Ammon's horn (tissue), 1 donor: Measurements from ENCODE around the gene EFNA2.
"Not testable (repeated sequence)": the region's sequence is repeated elsewhere in the genome, so short reads cannot be mapped to it uniquely, and the experiment has no call there.

Experiments
- DNase-seq: peaks from one replicate; pipeline ENCODE4 v3.0.0-alpha.2; 2016; ENCODE audit warnings: low spot score

The EFNA2 gene

DNA sequence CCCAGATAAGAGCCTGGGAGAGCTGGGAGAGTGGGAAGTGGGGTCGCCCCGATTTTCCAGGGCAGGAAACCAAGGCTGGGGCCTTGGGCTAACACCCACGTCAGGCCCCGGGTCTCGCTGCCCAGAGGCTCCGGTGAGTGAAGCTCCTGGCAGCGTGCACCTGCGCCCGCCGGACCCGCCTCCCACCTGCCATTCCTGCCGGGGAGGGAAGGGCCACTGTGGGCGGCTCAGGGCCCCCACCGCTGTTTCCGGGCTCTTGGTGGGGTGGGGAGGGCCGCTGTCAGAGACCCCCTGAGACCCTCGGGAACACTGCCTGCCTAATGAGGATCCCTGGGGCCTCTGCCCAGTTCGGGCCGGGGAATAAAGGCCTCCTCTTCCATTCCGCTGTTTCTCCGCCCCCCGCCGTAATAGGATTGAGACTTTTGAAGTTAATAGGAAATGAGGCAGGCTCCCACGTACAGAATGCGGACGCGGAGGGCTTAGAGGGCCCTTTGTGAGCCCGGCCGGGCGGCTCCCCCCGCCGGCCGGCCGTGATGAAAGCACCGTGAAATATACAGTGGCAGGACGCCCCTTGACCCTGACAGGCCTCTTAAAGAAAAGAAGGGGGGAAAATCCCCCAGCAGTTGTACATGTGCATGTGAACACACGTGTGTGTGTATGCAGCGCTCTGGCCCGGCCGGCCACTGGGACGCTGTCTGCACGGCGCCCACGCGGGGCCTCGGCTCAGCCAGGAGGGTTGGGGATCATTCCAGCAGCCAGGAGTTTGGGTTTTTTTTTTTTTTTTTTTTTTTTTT lies 33.2 kb downstream of the EFNA2 start:
- no peak for DNase-seq

DNA sequence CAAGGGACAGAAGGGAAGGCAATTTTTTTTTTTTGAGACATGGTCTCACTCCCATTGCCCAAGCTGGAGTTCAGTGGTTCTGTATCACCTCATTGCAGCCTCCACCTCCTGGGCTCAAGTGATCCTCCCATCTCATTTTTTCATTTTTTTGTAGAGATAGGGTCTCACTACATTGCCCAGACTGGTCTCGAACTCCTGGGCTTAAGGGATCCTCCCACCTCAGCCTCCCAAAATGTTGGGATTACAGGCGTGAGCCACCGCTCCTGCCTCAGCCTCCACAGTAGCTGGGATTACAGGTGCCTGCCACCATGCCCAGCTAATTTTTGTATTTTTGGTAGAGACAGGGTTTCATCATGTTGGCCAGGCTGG lies 34.6 kb downstream of the EFNA2 start:
- DNase-seq, result not testable (repeated sequence)

DNA sequence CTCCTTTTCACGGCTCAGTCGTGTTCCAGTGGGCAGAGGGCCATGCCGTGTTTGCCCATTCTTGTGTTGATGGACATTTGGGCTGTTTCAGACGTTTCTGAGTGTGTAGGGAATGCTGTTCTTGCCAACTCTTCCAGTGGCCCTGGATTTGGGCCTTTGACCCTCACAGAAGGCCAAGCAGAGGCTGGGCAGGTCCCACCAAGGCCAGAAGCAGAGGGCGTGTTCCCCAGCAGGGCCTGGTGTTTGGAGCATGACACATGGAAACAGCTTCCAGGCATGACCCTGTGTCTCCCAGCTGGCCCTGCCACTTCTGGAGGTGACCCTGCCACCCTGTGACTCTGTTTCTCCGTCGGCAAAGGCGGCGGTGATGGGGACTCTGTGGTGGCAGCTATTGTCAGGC lies 35.9 kb downstream of the EFNA2 start:
- DNase-seq, result no peak

DNA sequence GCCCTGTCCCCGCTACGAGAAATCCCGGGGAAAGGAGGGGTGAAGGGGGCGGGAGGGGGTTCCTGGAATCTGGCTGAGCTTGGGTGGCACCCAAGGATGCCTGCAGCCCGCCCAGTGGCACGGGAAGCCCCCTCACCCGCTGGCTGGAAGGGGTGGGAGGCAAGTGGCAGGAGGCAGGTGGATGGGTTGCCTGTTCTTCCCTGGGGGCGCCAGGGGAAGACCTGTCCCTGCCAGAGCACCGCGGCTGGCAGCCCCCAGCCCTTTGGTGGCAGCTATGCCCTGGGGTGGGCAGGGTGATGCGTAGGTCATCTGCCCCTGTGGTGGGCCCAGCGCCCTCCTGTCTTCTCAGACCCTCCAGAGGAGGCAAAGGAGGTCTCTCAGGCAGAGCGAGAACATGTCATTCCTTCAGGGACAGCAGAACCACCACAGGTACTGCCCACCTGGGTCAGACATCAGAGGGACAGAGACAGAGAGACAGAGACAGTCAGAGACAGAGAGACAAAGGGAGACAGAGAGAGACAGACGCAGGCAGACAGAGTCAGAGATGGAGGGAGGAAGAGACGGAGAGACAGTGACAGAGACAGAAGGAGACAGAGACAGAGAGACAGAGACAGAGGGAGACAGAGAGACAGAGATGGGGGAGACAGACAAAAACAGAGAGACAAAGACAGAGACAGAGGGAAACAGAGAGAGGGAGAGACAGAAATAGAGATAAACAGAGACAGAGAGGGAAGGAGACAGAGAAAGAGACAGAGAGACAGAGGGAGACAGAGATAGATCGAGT lies 36.7 kb downstream of the EFNA2 start:
- DNase-seq, result no peak

DNA sequence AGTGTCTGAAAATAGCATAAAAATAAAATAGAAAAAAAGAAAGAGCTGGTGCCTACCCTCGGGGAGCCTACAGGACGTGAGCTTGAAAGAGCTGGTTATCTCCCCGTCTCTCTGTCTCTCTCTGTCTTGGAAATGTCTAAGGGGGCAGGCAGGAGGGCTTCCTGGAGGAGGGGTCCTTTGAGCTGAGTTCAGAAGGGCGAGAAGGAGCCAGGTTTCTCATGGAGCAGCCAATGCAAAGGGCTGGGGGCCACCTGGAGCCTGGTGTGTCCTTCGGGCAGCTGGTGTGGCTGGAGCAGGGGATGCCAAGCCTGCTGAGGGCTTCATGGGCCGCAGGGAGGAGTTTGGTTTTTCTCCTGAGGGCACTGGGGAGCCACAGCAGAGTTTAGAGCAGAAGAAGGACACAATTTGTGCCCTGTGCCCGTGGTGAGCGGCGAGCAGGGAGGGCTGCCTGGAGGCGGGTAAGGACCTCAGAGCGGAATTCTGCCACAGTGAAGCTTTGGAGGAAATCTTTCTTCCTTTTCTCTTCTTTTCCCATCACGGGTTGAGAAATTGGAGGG lies 38.7 kb downstream of the EFNA2 start:
- DNase-seq, result no peak

DNA sequence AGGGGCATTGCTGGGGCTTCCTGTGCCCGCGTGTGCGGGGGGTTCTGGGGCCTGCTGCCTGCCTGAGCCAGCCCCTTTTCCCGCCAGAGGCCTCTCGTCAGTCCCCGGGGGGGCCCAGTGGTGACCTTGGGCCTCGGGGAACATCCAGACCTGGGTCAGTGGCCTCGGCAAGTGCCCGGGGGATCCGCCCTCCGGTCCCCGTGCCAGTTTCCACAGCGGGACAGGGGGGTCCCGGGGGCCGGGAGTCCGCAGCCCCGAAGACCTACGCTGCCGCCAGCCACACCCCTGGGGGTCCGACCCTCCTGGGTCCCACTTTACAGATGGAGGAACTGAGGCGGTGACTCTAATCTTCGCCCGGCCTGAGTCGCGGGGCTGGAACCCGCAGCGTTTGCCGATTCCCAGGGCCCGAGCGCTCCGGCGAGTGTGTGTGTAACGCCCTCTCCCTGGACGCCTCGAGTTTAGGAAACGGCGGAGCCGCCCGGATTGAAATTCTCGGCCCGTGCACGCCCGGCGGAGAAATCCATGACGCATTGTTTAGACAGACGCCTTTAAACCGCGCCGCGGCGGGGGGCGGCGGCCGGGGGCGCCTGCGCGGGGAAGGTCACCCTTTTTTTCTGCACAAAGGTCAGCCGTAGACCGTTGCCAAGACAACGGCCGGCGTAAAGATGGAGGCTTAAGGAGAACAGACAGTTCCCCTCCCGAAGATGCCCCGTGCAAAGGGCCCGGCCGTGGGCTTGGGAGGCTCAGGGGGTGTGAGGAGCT lies 39.3 kb downstream of the EFNA2 start:
- peak; percentile 53 for DNase-seq

DNA sequence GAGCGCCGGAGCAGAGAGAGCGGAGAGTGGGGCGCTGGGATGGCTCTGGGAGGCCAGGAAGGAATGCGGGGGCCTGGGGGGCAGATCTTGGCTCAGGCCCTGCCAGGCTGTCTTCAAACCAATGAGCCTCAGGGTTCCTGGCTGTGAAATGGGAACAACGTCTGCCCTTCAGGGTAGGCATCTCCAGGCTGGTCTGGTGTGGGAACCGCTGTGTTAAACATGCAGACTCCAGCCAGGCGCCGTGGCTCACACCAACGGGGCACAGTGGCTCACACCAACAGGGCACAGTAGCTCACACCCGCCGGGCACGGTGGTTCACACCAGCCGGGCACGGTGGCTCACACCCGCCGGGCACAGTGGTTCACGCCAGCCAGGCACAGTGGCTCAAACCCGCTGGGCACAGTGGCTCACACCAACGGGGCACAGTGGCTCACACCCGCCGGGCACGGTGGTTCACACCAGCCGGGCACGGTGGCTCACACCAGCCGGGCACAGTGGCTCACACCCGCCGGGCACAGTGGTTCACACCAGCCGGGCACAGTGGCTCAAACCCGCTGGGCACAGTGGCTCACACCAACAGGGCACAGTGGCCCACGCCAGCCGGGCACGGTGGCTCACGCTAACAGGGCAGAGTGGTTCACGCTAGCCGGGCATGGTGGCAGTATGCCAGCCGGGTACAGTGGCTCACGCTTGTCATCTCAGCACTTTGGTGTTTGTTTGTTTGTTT lies 40.1 kb downstream of the EFNA2 start:
- DNase-seq, result no peak

DNA sequence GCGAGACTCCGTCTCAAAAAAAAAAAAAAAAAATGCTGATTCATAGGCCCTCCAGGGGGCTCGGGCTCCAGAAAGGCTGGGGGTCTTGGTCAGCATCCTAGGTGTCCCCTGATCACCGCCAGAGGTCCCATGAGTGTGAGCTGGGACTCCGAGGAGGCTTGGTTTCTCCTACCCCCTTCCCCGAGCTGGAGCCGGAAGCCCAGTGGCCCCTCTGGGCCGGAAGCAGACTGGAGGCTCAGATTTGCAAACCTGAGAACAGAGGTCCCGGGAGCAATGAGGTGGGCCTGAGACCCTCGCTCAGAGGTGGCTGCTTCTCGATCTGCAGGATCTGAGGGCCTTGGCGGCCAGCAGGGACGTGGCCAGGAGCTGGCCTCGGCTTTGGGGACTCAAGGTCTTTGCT lies 41.5 kb downstream of the EFNA2 start:
- DNase-seq, result no peak

DNA sequence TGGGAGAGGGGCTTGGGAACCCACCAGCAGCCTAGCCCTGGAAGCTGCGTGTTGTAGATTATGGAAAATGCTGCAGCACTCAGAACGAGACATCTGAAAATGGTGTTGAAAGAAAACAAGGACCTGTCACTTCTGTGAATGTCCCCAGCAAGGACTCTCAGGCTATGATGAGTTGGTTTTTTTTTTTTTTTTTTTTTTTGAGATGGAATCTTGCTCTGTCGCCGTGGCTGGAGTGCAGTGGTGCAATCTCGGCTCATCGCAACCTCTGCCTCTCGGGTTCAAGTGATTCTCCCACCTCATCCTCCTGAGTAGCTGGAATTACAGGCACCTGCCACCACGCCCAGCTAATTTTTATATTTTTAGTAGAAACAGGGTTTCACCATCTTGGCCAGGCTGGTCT lies 46.5 kb downstream of the EFNA2 start:
- not testable (repeated sequence) for DNase-seq

DNA sequence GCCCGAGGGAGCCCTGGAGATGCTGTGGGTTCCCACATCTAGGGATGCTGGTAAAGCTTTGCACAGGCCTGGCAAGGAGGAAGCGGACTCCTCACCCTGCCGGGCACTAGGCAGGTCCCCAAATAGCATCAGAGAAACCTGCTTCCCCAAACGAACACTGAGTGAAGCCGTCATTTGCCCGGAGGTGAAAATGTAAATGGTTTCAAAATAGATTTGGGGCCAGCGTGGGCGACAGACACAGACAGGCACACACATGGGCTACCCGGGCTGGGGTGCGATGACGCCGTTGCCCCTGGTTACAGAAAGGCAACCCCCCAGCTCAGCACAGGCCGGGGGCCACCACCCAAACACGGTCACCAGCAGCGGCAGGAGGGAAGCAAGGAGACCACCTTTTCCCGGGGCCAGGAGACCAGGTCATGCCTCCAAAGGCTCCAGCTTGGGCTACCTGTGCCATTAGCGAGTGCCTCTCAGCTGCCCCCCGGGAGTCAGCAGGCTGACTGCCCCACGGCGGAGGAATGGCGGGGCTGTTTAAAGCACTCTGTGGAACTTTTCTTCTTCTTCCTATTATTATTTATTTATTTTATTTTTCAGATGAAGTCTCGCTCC lies 50.5 kb downstream of the EFNA2 start:
- DNase-seq, result no peak

DNA sequence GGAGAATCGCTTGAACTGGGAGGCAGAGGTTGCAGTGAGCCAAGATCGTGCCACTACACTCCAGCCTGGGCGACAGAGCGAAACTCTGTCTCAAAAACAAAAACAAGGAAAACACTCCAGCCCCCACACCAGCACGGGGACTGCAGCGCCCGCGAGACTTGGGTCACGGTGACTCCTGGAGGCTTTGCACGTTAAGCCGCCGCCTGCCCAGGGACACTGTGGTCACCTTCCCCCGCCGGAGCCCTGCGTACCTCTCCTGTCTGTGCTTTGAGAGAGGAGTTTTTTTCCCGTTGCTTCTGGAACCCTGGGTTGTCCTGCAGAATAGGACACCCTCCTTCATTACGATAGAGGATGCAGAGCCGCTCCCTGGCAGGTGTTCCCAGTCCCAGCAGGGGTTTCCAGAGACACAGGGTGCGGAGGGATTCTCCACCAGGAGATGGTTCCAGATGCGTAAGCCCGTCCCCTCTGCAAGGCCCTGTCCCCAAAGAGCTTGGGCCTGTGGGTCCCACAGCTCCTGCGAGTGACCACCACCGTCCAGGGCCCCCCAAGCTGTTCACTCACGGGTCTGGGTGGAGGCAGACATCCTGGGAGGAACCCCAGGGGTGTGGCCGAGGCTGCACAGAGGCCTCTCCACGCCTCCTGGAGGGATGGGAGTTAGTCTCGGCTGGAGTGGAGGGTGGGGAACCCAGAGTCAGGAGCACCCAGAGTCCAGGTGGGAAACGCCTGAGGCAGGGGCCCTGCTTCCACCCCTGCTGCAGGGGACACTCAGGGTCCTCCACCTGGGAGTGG lies 55.2 kb downstream of the EFNA2 start:
- no peak for DNase-seq

DNA sequence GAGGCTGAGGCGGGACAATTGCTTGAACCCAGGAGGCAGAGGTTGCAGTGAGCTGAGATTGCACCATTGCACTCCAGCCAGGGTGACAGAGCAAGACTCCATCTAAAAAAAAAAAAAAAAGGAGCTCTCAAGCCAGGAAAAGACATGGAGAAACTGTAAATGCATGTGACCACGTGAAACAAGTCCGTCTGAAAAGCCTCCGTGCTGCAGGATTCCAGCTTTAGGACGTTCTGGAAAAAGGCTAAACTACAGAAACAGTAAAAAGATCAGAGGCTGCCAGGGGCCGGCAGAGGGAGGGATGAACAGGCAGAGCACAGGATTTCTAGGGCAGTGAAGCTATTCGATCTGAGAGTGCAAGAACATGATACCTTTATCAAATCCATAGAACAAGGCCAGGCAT lies 57.4 kb downstream of the EFNA2 start:
- no peak for DNase-seq

DNA sequence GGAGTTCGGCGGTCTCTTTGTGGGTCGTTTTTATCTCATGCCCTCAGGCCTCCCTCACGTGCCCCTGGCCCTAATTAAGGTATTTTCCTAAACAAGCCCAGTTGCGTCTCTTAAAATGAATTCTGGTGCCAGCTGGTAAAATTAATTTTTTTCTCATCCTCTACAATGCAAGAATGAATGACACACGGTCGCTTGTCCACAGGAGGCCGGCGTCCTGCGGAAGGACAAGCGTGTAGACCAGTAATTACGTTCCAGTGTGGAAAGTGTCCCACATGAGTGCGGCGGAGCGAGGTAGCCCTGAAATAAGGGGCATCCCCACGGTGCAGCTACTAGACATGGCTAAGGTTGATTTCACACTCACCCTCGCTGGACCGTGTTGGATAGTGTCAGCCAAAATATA lies 63.5 kb downstream of the EFNA2 start:
- no peak for DNase-seq

DNA sequence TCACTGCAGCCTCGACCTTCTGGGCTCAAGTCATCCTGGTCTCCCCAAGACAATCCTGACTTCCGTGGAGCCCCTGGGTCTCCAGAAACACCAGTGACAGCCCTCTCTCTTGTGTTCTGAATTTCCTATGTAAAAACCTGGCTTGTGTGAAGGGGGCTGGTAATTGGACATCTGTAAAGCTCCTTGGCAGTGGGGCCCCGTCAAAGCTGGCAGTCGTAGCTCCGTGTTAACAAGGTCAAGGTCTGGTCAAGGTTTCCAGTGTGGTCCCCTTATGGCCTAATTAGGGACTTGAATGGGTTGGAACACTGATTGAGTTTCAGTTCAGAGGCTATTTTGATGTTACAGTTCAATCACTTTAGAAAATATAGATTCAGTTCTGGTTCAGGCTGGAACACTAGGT lies 65.2 kb downstream of the EFNA2 start:
- DNase-seq, result no peak
